Upper lobe of left lung (tissue), 6 donors: ENCODE measurements around the gene ISY1. TPM values are rescaled to one million over a fixed set of nuclear protein-coding genes. Genes with fewer than 3 reads are reported as not detected.
"Not testable (repeated sequence)": the region's sequence is repeated elsewhere in the genome, so short reads cannot be mapped to it uniquely, and the experiment has no call there.

Experiments used
- ATAC-seq, 2 donors: fragments of 200-7000 bp; cut with Tn5 transposase; one replicate each; pipeline ENCODE4 v1.9.1; 2022; ENCODE audit warnings: mild to moderate bottlenecking in 2 of 2, moderate library complexity in 2 of 2; ENCODE audit not compliant: low FRiP score in 2 of 2
- DNase-seq, 2 donors: peaks; one replicate each; pipeline ENCODE4 v3.0.0-alpha.2; 2019 to 2020
- H3K27ac ChIP-seq, 4 donors: fragments of 200-600 bp; sonication (generic); one replicate each; pipeline ENCODE4 v1.5.1; 2016 to 2019
- H3K27me3 ChIP-seq, 4 donors: fragments of 200-600 bp; sonication (generic); one replicate each; pipeline ENCODE4 v1.5.1; 2017 to 2019
- H3K36me3 ChIP-seq, 4 donors: fragments of 200-600 bp; sonication (generic); one replicate each; pipeline ENCODE4 v1.5.1; 2016 to 2019
- H3K4me1 ChIP-seq, 4 donors: fragments of 200-600 bp; sonication (generic); one replicate each; pipeline ENCODE4 v1.5.1; 2018 to 2019
- H3K4me3 ChIP-seq, 4 donors: fragments of 200-600 bp; sonication (generic); one replicate each; pipeline ENCODE4 v1.5.1; 2017 to 2019; ENCODE audit warnings: mild to moderate bottlenecking in 2 of 4, moderate library complexity in 1 of 4
- H3K9me3 ChIP-seq, 4 donors: fragments of 200-600 bp; sonication (generic); one replicate each; pipeline ENCODE4 v1.5.1; 2018 to 2019
- EP300 ChIP-seq, 4 donors: sonication (generic); formaldehyde crosslinking; IDR thresholded peaks; one replicate each; pipeline ENCODE4 v1.5.1; 2017; ENCODE audit warnings: antibody characterized with exemption in 4 of 4, control low read depth in 2 of 4
- POLR2A ChIP-seq, 4 donors: fragments of 450-650 bp; IDR thresholded peaks; one replicate each; pipeline ENCODE4 v1.5.1; 2016 to 2017; ENCODE audit warnings: antibody characterized with exemption in 4 of 4, mild to moderate bottlenecking in 2 of 4
- POLR2AphosphoS5 ChIP-seq, 2 donors: sonication (generic); formaldehyde crosslinking; IDR thresholded peaks; one replicate each; pipeline ENCODE4 v1.5.1; 2017; ENCODE audit warnings: antibody characterized with exemption in 2 of 2
- WGBS, 2 donors: methylation state at CpG; one replicate each; pipeline ENCODE4 v1.1.5; 2017 to 2018; 5-methylcytosine and 5-hydroxymethylcytosine counted together
- total RNA-seq, 6 donors: library from RNA; depleted of rRNA in 4 of 6; stranded (reverse); fragments of >200 nt in 4 of 6; gene quantifications; one replicate each; pipeline versions ENCODE4 v1.1.0 to v1.2.1, GENCODE V29; 2016 to 2021
- TF ChIP-seq, protein P1 (sequence below), 6 experiments: fragments of 450-650 bp in 4 of 6; fragments of 200-600 bp in 2 of 6; sonication (generic) in 2 of 6; IDR thresholded peaks; one replicate each; pipeline ENCODE4 v1.5.1; 2016 to 2019; ENCODE audit warnings: antibody characterized with exemption in 6 of 6
- donor health status: DM: no; HTN: no; CAD: no; lungs with moderate emphysema.
- donor health status: DM: no; HTN: yes; CAD: no; lungs with severe emphysema.

The ISY1 gene
- total RNA-seq, 6 donors from 2014 or later = 14.2 to 34.8 (median 19.6) TPM

GRCh38 chr3:129199366-129199765, 38.5 kb upstream of the ISY1 start:
- Histone ChIP-seq H3K4me3 (no peak overlapping the region), H3K9me3 (no peaks in the 10 kb centered on the region), H3K27me3 (no peaks in the 10 kb centered on the region), H3K4me1 (peaks cover 18 to 26% (median 19%) of the 10 kb centered on the region in 4 donors), H3K27ac (no peak overlapping the region), H3K36me3 (no peaks in the 10 kb centered on the region)
- DNase-seq (no peak), ATAC-seq (no peak)
- WGBS, 2 donors = 66 to 68% methylated on average over 8 of the region's 8 CpGs
- TF ChIP-seq, protein P1, sequence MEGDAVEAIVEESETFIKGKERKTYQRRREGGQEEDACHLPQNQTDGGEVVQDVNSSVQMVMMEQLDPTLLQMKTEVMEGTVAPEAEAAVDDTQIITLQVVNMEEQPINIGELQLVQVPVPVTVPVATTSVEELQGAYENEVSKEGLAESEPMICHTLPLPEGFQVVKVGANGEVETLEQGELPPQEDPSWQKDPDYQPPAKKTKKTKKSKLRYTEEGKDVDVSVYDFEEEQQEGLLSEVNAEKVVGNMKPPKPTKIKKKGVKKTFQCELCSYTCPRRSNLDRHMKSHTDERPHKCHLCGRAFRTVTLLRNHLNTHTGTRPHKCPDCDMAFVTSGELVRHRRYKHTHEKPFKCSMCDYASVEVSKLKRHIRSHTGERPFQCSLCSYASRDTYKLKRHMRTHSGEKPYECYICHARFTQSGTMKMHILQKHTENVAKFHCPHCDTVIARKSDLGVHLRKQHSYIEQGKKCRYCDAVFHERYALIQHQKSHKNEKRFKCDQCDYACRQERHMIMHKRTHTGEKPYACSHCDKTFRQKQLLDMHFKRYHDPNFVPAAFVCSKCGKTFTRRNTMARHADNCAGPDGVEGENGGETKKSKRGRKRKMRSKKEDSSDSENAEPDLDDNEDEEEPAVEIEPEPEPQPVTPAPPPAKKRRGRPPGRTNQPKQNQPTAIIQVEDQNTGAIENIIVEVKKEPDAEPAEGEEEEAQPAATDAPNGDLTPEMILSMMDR (IDR thresholded peaks at IDR 0.05) = no peak
- TF ChIP-seq POLR2AphosphoS5 (IDR thresholded peaks at IDR 0.05) (no peak), EP300 (IDR thresholded peaks at IDR 0.05) (no peak), POLR2A (IDR thresholded peaks at IDR 0.05) (no peak)

DNA sequence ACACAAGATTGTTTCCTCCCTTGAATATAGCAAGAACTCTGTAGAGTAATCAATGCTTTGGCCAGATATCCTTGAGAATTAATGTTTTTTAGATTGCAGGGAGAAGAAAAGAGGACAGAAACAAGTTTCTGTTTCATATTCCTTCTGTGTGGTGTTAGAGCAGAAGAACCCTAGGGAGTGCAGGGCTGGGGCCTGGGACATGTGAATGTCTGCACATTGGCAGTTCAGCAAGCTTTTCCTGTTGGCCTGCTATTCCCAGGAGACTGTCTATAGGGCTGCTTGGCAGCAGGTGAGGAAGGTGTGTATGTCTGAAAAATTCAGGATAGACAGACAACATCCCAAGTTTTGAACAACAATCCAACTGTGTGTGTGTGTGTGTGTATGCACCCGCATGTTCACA, 36.5 kb upstream of the ISY1 start:
- H3K4me1 ChIP-seq = peaks cover 18 to 26% (median 19%) of the 10 kb centered on the region in 4 donors
- no peak overlapping the region for H3K4me3 ChIP-seq
- ATAC-seq = no peak
- 50 to 73% methylated on average over 1 of the region's 1 CpG for WGBS, 2 donors
- peak overlapping the region in 3 of 4 donors; percentile 70 to 79 (median 79) for H3K27ac ChIP-seq
- H3K36me3 ChIP-seq = no peaks in the 10 kb centered on the region
- TF ChIP-seq POLR2AphosphoS5 (IDR thresholded peaks at IDR 0.05) (no peak), EP300 (IDR thresholded peaks at IDR 0.05) (no peak), POLR2A (IDR thresholded peaks at IDR 0.05) (no peak)
- TF ChIP-seq, protein P1 (IDR thresholded peaks at IDR 0.05) = no peak
- H3K27me3 ChIP-seq = no peaks in the 10 kb centered on the region
- no peaks in the 10 kb centered on the region for H3K9me3 ChIP-seq
- DNase-seq = no peak

DNA sequence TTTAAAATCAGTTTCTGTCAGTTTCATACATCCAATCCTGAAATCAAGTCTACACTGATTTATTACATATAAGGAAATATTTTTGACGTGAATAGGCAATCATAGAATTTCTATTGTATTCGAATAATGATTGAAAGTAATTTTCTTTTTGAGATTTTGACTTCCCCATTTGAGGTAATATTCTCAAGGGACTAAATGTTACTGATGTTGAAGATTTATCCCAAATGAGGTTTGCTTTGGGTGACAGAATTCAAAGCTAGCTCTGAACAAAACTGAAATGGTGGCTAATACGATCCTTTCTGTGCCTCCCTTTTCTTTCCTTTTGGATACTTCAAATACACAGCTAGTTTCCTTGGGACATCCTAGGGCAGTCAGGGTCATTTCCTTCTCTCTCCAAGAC, 35.7 kb upstream of the ISY1 start:
- H3K36me3 ChIP-seq = no peaks in the 10 kb centered on the region
- no peaks in the 10 kb centered on the region for H3K27me3 ChIP-seq
- H3K4me3 ChIP-seq = no peak overlapping the region
- ATAC-seq (no peak), DNase-seq (no peak)
- peak overlapping the region; percentile 70 to 79 (median 74) for H3K27ac ChIP-seq
- 66 to 74% methylated on average over 3 of the region's 3 CpGs for WGBS, 2 donors
- peaks cover 18 to 26% (median 19%) of the 10 kb centered on the region in 4 donors for H3K4me1 ChIP-seq
- TF ChIP-seq, protein P1 (IDR thresholded peaks at IDR 0.05) = no peak
- no peaks in the 10 kb centered on the region for H3K9me3 ChIP-seq

- H3K27me3 ChIP-seq = no peaks in the 10 kb centered on the region
- peak; percentile 78 to 94 for ATAC-seq
- no peak overlapping the region for H3K4me3 ChIP-seq
- TF ChIP-seq POLR2AphosphoS5 (IDR thresholded peaks at IDR 0.05) (no peak), POLR2A (IDR thresholded peaks at IDR 0.05) (no peak), EP300 (IDR thresholded peaks at IDR 0.05) (no peak)
- TF ChIP-seq, protein P1 (IDR thresholded peaks at IDR 0.05) = no peak
- DNase-seq = peak in 1 of 2 donors; percentile 52
- 24 to 28% methylated on average over 5 to 6 of the region's 6 CpGs for WGBS, 2 donors
- H3K27ac ChIP-seq = peak overlapping the region; percentile 70 to 79 (median 74)
- H3K36me3 ChIP-seq = no peaks in the 10 kb centered on the region
- peaks cover 18 to 26% (median 19%) of the 10 kb centered on the region in 4 donors for H3K4me1 ChIP-seq
- no peaks in the 10 kb centered on the region for H3K9me3 ChIP-seq
Observed at GRCh38 chr3:129195731-129196256, 34.9 kb upstream of the ISY1 start.

- 94 to 95% methylated on average over 8 of the region's 8 CpGs for WGBS, 2 donors
- DNase-seq, H3K9me3 ChIP-seq, ATAC-seq, H3K36me3 ChIP-seq, H3K4me3 ChIP-seq, H3K27ac ChIP-seq, H3K27me3 ChIP-seq: not testable (repeated sequence)
- peaks cover 11 to 12% (median 11%) of the 10 kb centered on the region in 4 donors for H3K4me1 ChIP-seq
Observed at GRCh38 chr3:129189793-129190192, 28.9 kb upstream of the ISY1 start.
